ENCODE data around the gene FADS1.

- TF ChIP-seq POLR2AphosphoS5 (IDR thresholded peaks at IDR 0.05) (no peak), CTCF (IDR thresholded peaks at IDR 0.05) (no peak), POLR2A (IDR thresholded peaks at IDR 0.05) (no peak)
Observed at GRCh38 chr11:61805146-61805545, 11.7 kb downstream of the FADS1 start.
